ENCODE measurements around the gene PCDHA4.
"Not testable (repeated sequence)": the region's sequence is repeated elsewhere in the genome, so short reads cannot be mapped to it uniquely, and the experiment has no call there.

PCDHA4 gene

DNA sequence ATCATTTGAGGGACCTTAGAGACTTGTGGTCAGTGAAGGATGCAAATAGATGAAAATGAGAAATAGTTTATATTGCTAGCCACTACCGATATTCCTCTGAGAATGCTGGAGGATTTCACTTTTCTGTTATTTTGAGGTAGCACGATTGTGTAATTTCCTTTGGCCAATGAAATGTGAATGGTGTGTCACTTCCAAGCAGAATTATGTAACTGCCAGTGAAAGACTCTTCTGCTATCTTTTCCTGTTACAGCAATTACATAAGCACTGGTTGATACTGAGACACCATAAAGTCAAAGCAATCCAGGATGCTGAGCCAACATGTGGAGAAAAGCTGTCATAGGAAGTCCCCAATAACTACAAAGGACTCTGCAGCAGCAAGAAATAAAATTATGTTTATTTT, 15.8 kb upstream of the PCDHA4 start:
- TF ChIP-seq, protein P1, sequence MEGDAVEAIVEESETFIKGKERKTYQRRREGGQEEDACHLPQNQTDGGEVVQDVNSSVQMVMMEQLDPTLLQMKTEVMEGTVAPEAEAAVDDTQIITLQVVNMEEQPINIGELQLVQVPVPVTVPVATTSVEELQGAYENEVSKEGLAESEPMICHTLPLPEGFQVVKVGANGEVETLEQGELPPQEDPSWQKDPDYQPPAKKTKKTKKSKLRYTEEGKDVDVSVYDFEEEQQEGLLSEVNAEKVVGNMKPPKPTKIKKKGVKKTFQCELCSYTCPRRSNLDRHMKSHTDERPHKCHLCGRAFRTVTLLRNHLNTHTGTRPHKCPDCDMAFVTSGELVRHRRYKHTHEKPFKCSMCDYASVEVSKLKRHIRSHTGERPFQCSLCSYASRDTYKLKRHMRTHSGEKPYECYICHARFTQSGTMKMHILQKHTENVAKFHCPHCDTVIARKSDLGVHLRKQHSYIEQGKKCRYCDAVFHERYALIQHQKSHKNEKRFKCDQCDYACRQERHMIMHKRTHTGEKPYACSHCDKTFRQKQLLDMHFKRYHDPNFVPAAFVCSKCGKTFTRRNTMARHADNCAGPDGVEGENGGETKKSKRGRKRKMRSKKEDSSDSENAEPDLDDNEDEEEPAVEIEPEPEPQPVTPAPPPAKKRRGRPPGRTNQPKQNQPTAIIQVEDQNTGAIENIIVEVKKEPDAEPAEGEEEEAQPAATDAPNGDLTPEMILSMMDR (IDR thresholded peaks at IDR 0.05; ENCODE audit: insufficient read depth, low read depth, low read length, missing control alignments): no peak
- no peak for DNase-seq (ENCODE audit: low read depth)
- H3K4me3 ChIP-seq (ENCODE audit: low read length): no peak overlapping the region

- no peak within 1 kb of the TSS for H3K4me3 ChIP-seq (ENCODE audit: low read length)
- TF ChIP-seq, protein P1 (IDR thresholded peaks at IDR 0.05; ENCODE audit: insufficient read depth, low read depth, low read length, missing control alignments): no peak
- DNase-seq (ENCODE audit: low read depth): no peak
Observed at GRCh38 chr5:140794595-140795258, 12.1 kb upstream of the PCDHA4 start, which contains the start of gene PCDHA2. TSS of gene PCDHA2 (plus strand) at chr5:140794852.

DNA sequence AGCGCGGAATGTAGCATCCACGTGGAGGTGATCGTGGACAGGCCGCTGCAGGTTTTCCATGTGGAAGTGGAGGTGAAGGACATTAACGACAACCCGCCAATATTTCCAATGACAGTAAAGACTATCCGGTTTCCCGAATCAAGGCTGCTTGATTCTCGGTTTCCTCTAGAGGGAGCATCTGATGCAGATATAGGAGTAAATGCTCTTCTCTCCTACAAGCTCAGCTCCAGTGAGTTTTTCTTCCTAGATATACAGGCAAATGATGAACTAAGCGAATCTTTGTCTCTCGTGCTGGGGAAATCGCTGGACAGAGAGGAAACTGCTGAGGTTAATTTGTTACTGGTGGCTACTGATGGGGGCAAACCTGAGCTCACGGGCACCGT, 11.6 kb upstream of the PCDHA4 start:
- no peak for DNase-seq (ENCODE audit: low read depth)
- TF ChIP-seq, protein P1 (IDR thresholded peaks at IDR 0.05; ENCODE audit: insufficient read depth, low read depth, low read length, missing control alignments): peak; percentile 20
- H3K4me3 ChIP-seq (ENCODE audit: low read length): no peak overlapping the region

DNA sequence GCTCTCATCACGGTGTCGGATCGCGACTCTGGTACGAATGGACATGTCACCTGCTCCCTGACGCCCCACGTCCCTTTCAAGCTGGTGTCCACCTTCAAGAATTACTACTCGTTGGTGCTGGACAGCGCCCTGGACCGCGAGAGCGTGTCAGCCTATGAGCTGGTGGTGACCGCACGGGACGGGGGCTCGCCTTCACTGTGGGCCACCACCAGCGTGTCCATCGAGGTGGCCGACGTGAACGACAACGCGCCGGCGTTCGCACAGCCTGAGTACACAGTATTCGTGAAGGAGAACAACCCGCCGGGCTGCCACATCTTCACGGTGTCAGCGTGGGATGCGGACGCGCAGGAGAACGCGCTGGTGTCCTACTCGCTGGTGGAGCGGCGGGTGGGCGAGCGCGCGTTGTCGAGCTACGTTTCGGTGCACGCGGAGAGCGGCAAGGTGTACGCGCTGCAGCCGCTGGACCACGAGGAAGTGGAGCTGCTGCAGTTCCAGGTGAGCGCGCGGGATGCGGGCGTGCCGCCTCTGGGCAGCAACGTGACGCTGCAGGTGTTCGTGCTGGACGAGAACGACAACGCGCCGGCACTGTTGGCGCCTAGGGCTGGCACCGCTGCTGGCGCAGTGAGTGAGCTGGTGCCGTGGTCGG, 10.7 kb upstream of the PCDHA4 start:
- not testable (repeated sequence) for DNase-seq (ENCODE audit: low read depth); H3K4me3 ChIP-seq (ENCODE audit: low read length)

DNA sequence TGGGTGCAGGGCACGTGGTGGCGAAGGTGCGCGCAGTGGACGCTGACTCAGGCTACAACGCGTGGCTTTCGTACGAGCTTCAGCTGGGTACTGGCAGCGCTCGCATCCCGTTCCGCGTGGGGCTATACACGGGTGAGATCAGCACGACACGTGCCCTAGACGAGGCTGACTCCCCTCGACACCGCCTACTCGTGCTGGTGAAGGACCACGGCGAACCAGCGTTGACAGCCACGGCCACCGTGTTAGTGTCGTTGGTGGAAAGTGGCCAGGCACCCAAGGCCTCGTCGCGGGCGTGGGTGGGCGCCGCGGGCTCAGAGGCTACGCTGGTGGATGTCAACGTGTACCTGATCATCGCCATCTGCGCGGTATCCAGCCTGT, 10.2 kb upstream of the PCDHA4 start:
- TF ChIP-seq, protein P1 (IDR thresholded peaks at IDR 0.05; ENCODE audit: insufficient read depth, low read depth, low read length, missing control alignments): no peak
- no peak for DNase-seq (ENCODE audit: low read depth)
- H3K4me3 ChIP-seq (ENCODE audit: low read length): no peak overlapping the region

DNA sequence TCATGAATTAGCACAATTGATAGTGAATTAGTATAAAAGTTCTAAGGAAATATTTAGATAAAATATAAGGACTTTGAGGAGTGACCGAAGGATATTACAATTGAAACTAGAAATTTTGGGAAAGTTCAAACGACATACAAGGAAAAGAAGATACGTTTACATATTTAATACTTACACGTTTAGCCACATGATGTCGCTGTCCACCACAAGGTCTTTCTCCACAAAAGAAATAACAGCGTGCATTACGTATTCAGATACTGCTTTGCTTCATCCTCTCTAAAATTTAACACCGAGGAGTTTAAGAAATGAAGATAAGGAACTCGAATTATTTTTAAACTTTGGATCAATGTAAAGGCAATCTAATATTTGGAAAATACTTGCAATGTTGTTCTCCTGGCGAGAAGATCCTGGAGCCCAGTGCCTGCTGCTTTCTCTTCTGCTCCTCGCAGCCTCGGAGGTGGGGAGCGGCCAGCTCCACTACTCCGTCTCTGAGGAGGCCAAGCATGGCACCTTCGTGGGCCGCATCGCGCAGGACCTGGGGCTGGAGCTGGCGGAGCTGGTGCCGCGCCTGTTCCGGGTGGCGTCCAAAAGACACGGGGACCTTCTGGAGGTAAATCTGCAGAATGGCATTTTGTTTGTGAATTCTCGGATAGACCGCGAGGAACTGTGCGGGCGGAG, 5.9 kb upstream of the PCDHA4 start, which contains the start of gene PCDHA3:
PCDHA3 (plus strand) TSS at position 242 of the 678 bp plus-strand sequence.
- no peak within 1 kb of the TSS for H3K4me3 ChIP-seq (ENCODE audit: low read length)
- peak; percentile 10 for DNase-seq (ENCODE audit: low read depth)
- TF ChIP-seq, protein P1 (IDR thresholded peaks at IDR 0.05; ENCODE audit: insufficient read depth, low read depth, low read length, missing control alignments): no peak

- H3K4me3 ChIP-seq (ENCODE audit: low read length): no peak overlapping the region
- no peak for DNase-seq (ENCODE audit: low read depth)
- TF ChIP-seq, protein P1 (IDR thresholded peaks at IDR 0.05; ENCODE audit: insufficient read depth, low read depth, low read length, missing control alignments): no peak
Observed at GRCh38 chr5:140801494-140801841, 5.4 kb upstream of the PCDHA4 start.

DNA sequence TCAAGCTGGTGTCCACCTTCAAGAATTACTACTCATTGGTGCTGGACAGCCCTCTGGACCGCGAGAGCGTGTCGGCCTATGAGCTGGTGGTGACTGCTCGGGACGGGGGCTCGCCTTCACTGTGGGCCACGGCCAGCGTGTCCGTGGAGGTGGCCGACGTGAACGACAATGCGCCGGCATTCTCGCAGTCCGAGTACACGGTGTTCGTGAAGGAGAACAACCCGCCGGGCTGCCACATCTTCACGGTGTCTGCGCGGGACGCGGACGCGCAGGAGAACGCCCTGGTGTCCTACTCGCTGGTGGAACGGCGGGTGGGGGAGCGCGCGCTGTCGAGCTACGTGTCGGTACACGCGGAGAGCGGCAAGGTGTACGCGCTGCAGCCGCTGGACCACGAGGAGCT, 4.5 kb upstream of the PCDHA4 start:
- not testable (repeated sequence) for DNase-seq (ENCODE audit: low read depth)

More for the DNA sequence above, 4.5 kb upstream of the PCDHA4 start:
- not testable (repeated sequence) for H3K4me3 ChIP-seq (ENCODE audit: low read length)

All from epithelial cell of esophagus (primary cell).